Measurements from ENCODE around the gene IFTAP. TPM values are rescaled to one million over a fixed set of nuclear protein-coding genes. Genes with fewer than 3 reads are reported as not detected.

IFTAP gene
- total RNA-seq, 1 experiment from 2014 or later = 4.1 TPM

DNA sequence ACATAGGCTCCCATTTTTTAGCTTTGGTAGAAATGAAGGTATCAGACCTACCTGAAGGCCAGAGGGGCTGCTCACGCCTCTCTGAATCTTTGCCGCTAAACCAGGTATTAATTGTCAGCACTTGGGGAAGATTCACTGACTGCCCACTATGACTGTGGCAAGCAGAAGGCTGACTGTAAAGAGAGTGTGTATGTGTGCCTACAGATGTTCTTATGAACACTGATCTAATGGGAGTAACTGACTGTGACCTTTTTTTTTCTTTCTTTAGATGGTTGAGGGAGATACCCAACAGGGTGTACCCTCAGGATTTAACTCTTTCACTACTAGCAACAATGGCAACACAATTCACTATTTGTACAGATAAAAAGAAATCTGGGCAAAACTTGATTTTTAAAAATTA is 3.7 kb downstream of the IFTAP start, which contains the start of gene RAG2:
RAG2 (minus strand) TSS at position 186 of the 400 bp plus-strand sequence. CDS start 4,068 bp downstream, outside the sequence.
- TF ChIP-seq ZNF263 (CRISPR knock-in tag; IDR thresholded peaks at IDR 0.05; ENCODE audit: low read depth) (no peak), ZNF138 (CRISPR knock-in tag; conservative IDR thresholded peaks at IDR 0.05) (no peak), SOX15 (CRISPR knock-in tag; IDR thresholded peaks at IDR 0.05) (no peak), ZBTB43 (CRISPR knock-in tag; IDR thresholded peaks at IDR 0.05) (no peak)
- POLR2A ChIA-PET = no interaction called here
- Mint-ChIP-seq H3K4me3 (no peak within 1 kb of the TSS), H3K36me3 (peaks cover 61% of the 10 kb centered on the region), H3K4me1 (no peaks in the 10 kb centered on the region), H3K27ac (no peak within 1 kb of the TSS), H3K9me3 (peaks cover 81% of the 10 kb centered on the region), H3K27me3 (ENCODE audit: low read depth) (peaks cover 13% of the 10 kb centered on the region)
- DNase-seq (ENCODE audit: low spot score) (no peak), ATAC-seq (no peak)
- CTCF ChIA-PET = no interaction called here

GRCh38 chr11:36600180-36600579 is 5.9 kb downstream of the IFTAP start:
- DNase-seq (ENCODE audit: low spot score) (no peak), ATAC-seq (no peak)
- H3K27ac Mint-ChIP-seq = no peak overlapping the region
- peaks cover 56% of the 10 kb centered on the region for H3K36me3 Mint-ChIP-seq
- H3K27me3 Mint-ChIP-seq (ENCODE audit: low read depth) = peaks cover 9% of the 10 kb centered on the region
- ChIA-PET POLR2A (no interaction called here), CTCF (no interaction called here)
- no peaks in the 10 kb centered on the region for H3K4me1 Mint-ChIP-seq
- no peak for TF ChIP-seq PREB (CRISPR knock-in tag; IDR thresholded peaks at IDR 0.05; ENCODE audit: borderline replicate concordance)
- TF ChIP-seq JUN (CRISPR knock-in tag; IDR thresholded peaks at IDR 0.05) = no peak
- TF ChIP-seq ATF3 (CRISPR knock-in tag; conservative IDR thresholded peaks at IDR 0.05) = no peak
- no peak for TF ChIP-seq ZSCAN18 (CRISPR knock-in tag; IDR thresholded peaks at IDR 0.05)
- no peak for TF ChIP-seq ARID4B (CRISPR knock-in tag; IDR thresholded peaks at IDR 0.05; ENCODE audit: borderline replicate concordance)
- peaks cover 75% of the 10 kb centered on the region for H3K9me3 Mint-ChIP-seq
- H3K4me3 Mint-ChIP-seq = no peak overlapping the region

DNA sequence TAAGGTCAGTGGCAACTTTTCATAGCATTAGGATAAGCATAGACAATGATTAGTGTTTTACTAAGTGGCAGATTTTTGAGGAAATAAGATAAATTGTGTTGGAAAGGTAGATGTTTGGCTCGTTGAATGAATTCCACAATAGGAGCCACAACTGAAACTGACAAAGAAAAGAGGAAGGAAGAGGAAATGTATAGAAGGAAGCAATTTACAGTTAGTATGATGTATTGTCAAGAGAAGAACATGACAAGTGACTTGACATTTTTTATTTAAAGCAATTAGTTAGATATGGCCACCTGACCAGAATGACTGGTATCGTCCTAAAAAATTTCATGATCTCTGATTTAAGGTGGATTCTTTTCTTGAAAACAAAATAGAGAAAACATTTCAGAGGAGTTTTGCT is 6.9 kb downstream of the IFTAP start:
- H3K27ac Mint-ChIP-seq = no peak overlapping the region
- TF ChIP-seq, protein P1, sequence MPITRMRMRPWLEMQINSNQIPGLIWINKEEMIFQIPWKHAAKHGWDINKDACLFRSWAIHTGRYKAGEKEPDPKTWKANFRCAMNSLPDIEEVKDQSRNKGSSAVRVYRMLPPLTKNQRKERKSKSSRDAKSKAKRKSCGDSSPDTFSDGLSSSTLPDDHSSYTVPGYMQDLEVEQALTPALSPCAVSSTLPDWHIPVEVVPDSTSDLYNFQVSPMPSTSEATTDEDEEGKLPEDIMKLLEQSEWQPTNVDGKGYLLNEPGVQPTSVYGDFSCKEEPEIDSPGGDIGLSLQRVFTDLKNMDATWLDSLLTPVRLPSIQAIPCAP (CRISPR knock-in tag; IDR thresholded peaks at IDR 0.05) = no peak
- TF ChIP-seq OVOL2 (CRISPR knock-in tag; IDR thresholded peaks at IDR 0.05; ENCODE audit: borderline replicate concordance) = no peak
- TF ChIP-seq ZSCAN18 (CRISPR knock-in tag; IDR thresholded peaks at IDR 0.05) = no peak
- TF ChIP-seq ZNF263 (CRISPR knock-in tag; IDR thresholded peaks at IDR 0.05; ENCODE audit: low read depth) = no peak
- no peak for TF ChIP-seq KAT7 (CRISPR knock-in tag; IDR thresholded peaks at IDR 0.05; ENCODE audit: borderline replicate concordance)
- no peak for TF ChIP-seq ARID4B (CRISPR knock-in tag; IDR thresholded peaks at IDR 0.05; ENCODE audit: borderline replicate concordance)
- TF ChIP-seq E2F5 (CRISPR knock-in tag; IDR thresholded peaks at IDR 0.05) = no peak
- no peak for TF ChIP-seq SMAD3 (CRISPR knock-in tag; IDR thresholded peaks at IDR 0.05; ENCODE audit: borderline replicate concordance)

More for the DNA sequence above, 6.9 kb downstream of the IFTAP start:
- ChIA-PET POLR2A (no interaction called here), CTCF (no interaction called here)
- Mint-ChIP-seq H3K27me3 (ENCODE audit: low read depth) (peaks cover 9% of the 10 kb centered on the region), H3K36me3 (peaks cover 53% of the 10 kb centered on the region), H3K4me3 (no peak overlapping the region), H3K9me3 (peaks cover 72% of the 10 kb centered on the region), H3K4me1 (no peaks in the 10 kb centered on the region)
- ATAC-seq = no peak
- no peak for DNase-seq (ENCODE audit: low spot score)
